VCaP (cell line): Measurements from ENCODE around the gene PROX2.

Source experiments
- H3K27ac ChIP-seq: fragments of 450-650 bp; 2 replicates; pipeline ENCODE4 v1.5.1; 2017
- TF ChIP-seq, protein P1 (sequence below): fragments of 450-650 bp; conservative IDR thresholded peaks from 2 replicates; pipeline ENCODE4 v1.5.1; 2017; ENCODE audit warnings: mild to moderate bottlenecking, moderate library complexity

PROX2 gene

GRCh38 chr14:74840603-74841030 is 35.3 kb downstream of the PROX2 start:
- TF ChIP-seq, protein P1, sequence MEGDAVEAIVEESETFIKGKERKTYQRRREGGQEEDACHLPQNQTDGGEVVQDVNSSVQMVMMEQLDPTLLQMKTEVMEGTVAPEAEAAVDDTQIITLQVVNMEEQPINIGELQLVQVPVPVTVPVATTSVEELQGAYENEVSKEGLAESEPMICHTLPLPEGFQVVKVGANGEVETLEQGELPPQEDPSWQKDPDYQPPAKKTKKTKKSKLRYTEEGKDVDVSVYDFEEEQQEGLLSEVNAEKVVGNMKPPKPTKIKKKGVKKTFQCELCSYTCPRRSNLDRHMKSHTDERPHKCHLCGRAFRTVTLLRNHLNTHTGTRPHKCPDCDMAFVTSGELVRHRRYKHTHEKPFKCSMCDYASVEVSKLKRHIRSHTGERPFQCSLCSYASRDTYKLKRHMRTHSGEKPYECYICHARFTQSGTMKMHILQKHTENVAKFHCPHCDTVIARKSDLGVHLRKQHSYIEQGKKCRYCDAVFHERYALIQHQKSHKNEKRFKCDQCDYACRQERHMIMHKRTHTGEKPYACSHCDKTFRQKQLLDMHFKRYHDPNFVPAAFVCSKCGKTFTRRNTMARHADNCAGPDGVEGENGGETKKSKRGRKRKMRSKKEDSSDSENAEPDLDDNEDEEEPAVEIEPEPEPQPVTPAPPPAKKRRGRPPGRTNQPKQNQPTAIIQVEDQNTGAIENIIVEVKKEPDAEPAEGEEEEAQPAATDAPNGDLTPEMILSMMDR, result no peak
- no peak overlapping the region for H3K27ac ChIP-seq

GRCh38 chr14:74838166-74838565 is 37.8 kb downstream of the PROX2 start:
- TF ChIP-seq, protein P1, result no peak
- no peak overlapping the region for H3K27ac ChIP-seq

GRCh38 chr14:74836251-74836960 is 39.5 kb downstream of the PROX2 start:
- no peak overlapping the region; the same call in 1 of the 2 replicates for H3K27ac ChIP-seq

DNA sequence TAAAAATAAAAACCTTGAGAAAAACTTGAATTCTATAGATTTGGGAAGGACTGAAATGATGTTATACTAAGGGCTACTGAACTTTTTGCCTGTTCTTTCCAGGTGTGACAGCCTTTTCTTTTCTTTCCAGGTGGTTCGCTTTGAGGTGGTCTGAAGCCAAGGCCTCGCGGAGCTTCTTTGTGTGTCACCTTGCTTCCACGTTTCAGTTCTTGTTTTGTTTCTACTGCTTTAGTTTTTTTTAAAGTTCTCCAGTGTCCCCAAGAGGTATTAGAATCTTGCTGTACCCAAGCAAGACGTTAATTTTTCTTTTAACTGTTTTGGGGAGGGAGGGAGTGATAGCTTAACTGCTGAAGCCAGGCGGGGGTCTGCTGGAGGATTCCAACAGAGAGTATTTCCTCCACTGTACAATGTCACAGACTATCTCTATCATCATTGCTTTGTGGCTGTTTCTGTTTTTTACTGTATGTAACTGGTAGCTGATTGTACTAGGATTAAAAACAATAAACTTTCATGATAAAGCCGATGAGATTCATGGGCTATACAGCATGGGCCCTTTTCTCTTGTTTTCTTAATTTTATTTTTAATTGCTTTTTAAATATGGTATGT is 40.2 kb downstream of the PROX2 start:
- no peak overlapping the region for H3K27ac ChIP-seq
- TF ChIP-seq, protein P1, result no peak

More at GRCh38 chr14:74836251-74836960, 39.5 kb downstream of the PROX2 start:
- TF ChIP-seq, protein P1, result no peak

DNA sequence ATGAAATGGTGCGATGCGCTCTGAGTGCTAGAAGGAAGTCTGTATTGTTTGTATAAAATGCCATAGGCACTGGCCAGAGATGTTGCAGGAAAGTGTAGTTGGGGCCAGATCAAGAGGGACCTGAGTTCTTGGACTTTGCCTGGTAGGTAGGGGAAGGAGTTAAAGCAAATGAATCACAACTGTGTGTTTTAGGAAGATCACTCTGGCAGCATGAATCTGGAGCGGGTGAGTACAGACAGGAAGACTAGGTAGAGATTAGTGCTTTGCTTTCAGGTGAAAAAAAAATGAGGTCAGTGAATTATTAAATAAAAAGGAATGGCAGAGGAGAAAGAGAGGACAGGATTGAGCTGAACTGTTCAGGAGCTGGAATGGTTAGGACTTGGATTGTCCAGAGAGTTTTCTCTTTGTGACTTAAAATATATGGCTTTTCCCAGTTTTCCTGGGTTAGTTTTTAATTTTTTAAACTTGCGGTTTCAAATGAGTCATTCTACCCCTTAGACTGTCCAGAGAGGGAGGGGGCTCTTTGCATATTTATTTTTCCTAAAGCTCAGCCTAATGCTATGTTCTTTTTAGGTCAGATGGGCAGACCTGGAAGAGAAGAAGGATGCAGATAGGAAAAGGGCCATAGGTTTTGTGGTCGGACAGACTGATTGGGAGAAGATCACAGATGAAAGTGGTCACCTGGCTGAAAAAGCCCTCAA is 41.1 kb downstream of the PROX2 start:
- H3K27ac ChIP-seq, result no peak overlapping the region
- TF ChIP-seq, protein P1, result no peak

GRCh38 chr14:74832849-74833248 is 43.1 kb downstream of the PROX2 start:
- no peak overlapping the region for H3K27ac ChIP-seq
- TF ChIP-seq, protein P1, result no peak

- H3K27ac ChIP-seq, result no peak overlapping the region
- TF ChIP-seq, protein P1, result no peak
Observed at GRCh38 chr14:74829251-74829650, 46.7 kb downstream of the PROX2 start.
